GM19463 (cell line): ENCODE data around the gene XPNPEP1.

Experiments
- ATAC-seq: cut with Tn5 transposase; IDR thresholded peaks from one replicate; pipeline ENCODE4 v1.9.1; 2021; ENCODE audit warnings: mild to moderate bottlenecking, moderate library complexity; ENCODE audit not compliant: unreplicated experiment

The XPNPEP1 gene

GRCh38 chr10:109952526-109952925 lies 29.2 kb upstream of the XPNPEP1 start:
- no peak for ATAC-seq

GRCh38 chr10:109947111-109947920 lies 24.0 kb upstream of the XPNPEP1 start:
- ATAC-seq: no peak

GRCh38 chr10:109946680-109947079 lies 23.4 kb upstream of the XPNPEP1 start:
- no peak for ATAC-seq

- no peak for ATAC-seq
These were observed 22.3 kb upstream of the XPNPEP1 start for GRCh38 chr10:109945473-109946177.

GRCh38 chr10:109944613-109945012 lies 21.3 kb upstream of the XPNPEP1 start:
- no peak for ATAC-seq

- ATAC-seq: no peak
These were observed 18.0 kb upstream of the XPNPEP1 start for GRCh38 chr10:109941236-109941862.

- ATAC-seq: no peak
These were observed 17.2 kb upstream of the XPNPEP1 start for GRCh38 chr10:109940553-109940952.

- ATAC-seq: no peak
These were observed 16.8 kb upstream of the XPNPEP1 start for GRCh38 chr10:109940117-109940516.

- ATAC-seq: no peak
These were observed 16.1 kb upstream of the XPNPEP1 start for GRCh38 chr10:109939315-109939961.

GRCh38 chr10:109937460-109938065 lies 14.3 kb upstream of the XPNPEP1 start:
- ATAC-seq: no peak

- ATAC-seq: no peak
These were observed 11.9 kb upstream of the XPNPEP1 start for GRCh38 chr10:109934958-109935793.

- no peak for ATAC-seq
These were observed 10.8 kb upstream of the XPNPEP1 start for GRCh38 chr10:109933984-109934565.

- no peak for ATAC-seq
These were observed 9.7 kb upstream of the XPNPEP1 start for GRCh38 chr10:109932968-109933367.

- ATAC-seq: no peak
These were observed 9.1 kb upstream of the XPNPEP1 start for GRCh38 chr10:109932391-109932790.

- no peak for ATAC-seq
These were observed 7.9 kb upstream of the XPNPEP1 start for GRCh38 chr10:109931163-109931562.

- ATAC-seq: no peak
These were observed 6.3 kb upstream of the XPNPEP1 start for GRCh38 chr10:109929501-109930219.

GRCh38 chr10:109928475-109928891 lies 5.2 kb upstream of the XPNPEP1 start:
- no peak for ATAC-seq

- ATAC-seq: no peak
These were observed 3.5 kb upstream of the XPNPEP1 start for GRCh38 chr10:109926825-109927224.
